Trophoblast cell (in vitro differentiated cells and primary cell): ENCODE data around the gene DMBT1.

Experiments used
- DNase-seq, 2 donors: peaks; one replicate each; pipeline ENCODE4 v3.0.0-alpha.2; 2016
- H2AFZ ChIP-seq: 2 replicates; pipeline ENCODE4 v1.6.1; 2013; ENCODE audit warnings: low read length, moderate library complexity, mild to moderate bottlenecking; ENCODE audit not compliant: insufficient read depth, poor library complexity
- H2AK5ac ChIP-seq: 2 replicates; pipeline ENCODE4 v1.6.1; 2013; ENCODE audit warnings: mild to moderate bottlenecking, low read length
- H2BK120ac ChIP-seq: 2 replicates; pipeline ENCODE4 v1.6.1; 2013; ENCODE audit warnings: low read length, mild to moderate bottlenecking, moderate library complexity; ENCODE audit not compliant: insufficient read depth, poor library complexity
- H2BK12ac ChIP-seq: 2 replicates; pipeline ENCODE4 v1.6.1; 2013; ENCODE audit warnings: mild to moderate bottlenecking, low read length, moderate library complexity
- H2BK5ac ChIP-seq: 2 replicates; pipeline ENCODE4 v1.6.1; 2013; ENCODE audit warnings: low read length, low read depth, moderate library complexity, mild to moderate bottlenecking; ENCODE audit not compliant: poor library complexity
- H3K14ac ChIP-seq: 2 replicates; pipeline ENCODE4 v1.6.1; 2013; ENCODE audit warnings: mild to moderate bottlenecking, low read length
- H3K18ac ChIP-seq: 2 replicates; pipeline ENCODE4 v1.6.1; 2013; ENCODE audit warnings: mild to moderate bottlenecking, low read length
- H3K23ac ChIP-seq: 2 replicates; pipeline ENCODE4 v1.6.1; 2013; ENCODE audit warnings: low read length
- H3K27ac ChIP-seq: 2 replicates; pipeline ENCODE4 v1.5.1; 2013; ENCODE audit warnings: low read depth, mild to moderate bottlenecking, inconsistent platforms, low read length, moderate library complexity
- H3K27me3 ChIP-seq: 2 replicates; pipeline ENCODE4 v1.6.1; 2013; ENCODE audit warnings: inconsistent platforms, mild to moderate bottlenecking, low read length, moderate library complexity; ENCODE audit not compliant: insufficient read depth
- H3K36me3 ChIP-seq, 2 experiments: 1 replicate in 1 of 2; 2 replicates in 1 of 2; pipeline ENCODE4 v1.6.1; 2013; ENCODE audit warnings: low read length in 2 of 2, mild to moderate bottlenecking in 2 of 2, moderate library complexity in 1 of 2; ENCODE audit not compliant: insufficient read depth in 2 of 2, control insufficient read depth in 1 of 2
- H3K4ac ChIP-seq: 2 replicates; pipeline ENCODE4 v1.6.1; 2013; ENCODE audit warnings: low read depth, mild to moderate bottlenecking, low read length, moderate library complexity
- H3K4me1 ChIP-seq, 2 experiments: 1 replicate in 1 of 2; 2 replicates in 1 of 2; pipeline ENCODE4 v1.6.1; 2013; ENCODE audit warnings: low read length in 2 of 2, mild to moderate bottlenecking in 2 of 2, moderate library complexity in 1 of 2; ENCODE audit not compliant: insufficient read depth in 2 of 2, control insufficient read depth in 1 of 2
- H3K4me2 ChIP-seq: 2 replicates; pipeline ENCODE4 v1.6.1; 2013; ENCODE audit warnings: inconsistent platforms, mild to moderate bottlenecking, low read length, moderate library complexity
- H3K4me3 ChIP-seq: 2 replicates; pipeline ENCODE4 v1.5.1; 2013; ENCODE audit warnings: mild to moderate bottlenecking, low read depth, low read length, inconsistent platforms
- H3K79me1 ChIP-seq: one replicate; pipeline ENCODE4 v1.6.1; 2013; ENCODE audit warnings: low read length
- H3K79me2 ChIP-seq: 2 replicates; pipeline ENCODE4 v1.6.1; 2013; ENCODE audit warnings: low read length, mild to moderate bottlenecking; ENCODE audit not compliant: control insufficient read depth, insufficient read depth, poor library complexity
- H3K9ac ChIP-seq: 2 replicates; pipeline ENCODE4 v1.6.1; 2013; ENCODE audit warnings: mild to moderate bottlenecking, low read length
- H3K9me3 ChIP-seq: 2 replicates; pipeline ENCODE4 v1.6.1; 2013; ENCODE audit warnings: low read depth, mild to moderate bottlenecking, control low read depth, inconsistent platforms, low read length; ENCODE audit not compliant: insufficient read depth
- H4K12ac ChIP-seq: 2 replicates; pipeline ENCODE4 v1.6.1; 2013; ENCODE audit warnings: low read depth, mild to moderate bottlenecking, low read length, moderate library complexity
- H4K8ac ChIP-seq: 2 replicates; pipeline ENCODE4 v1.6.1; 2013; ENCODE audit warnings: low read depth, mild to moderate bottlenecking, low read length, moderate library complexity
- H4K91ac ChIP-seq: one replicate; pipeline ENCODE4 v1.6.1; 2013; ENCODE audit warnings: low read depth, mild to moderate bottlenecking, low read length, moderate library complexity
- WGBS: extraction: QIAGEN DNeasy Blood & Tissue Kit; methylation state at CpG from one replicate; pipeline ENCODE4 v1.1.7; 2013; ENCODE audit warnings: missing lambda C conversion rate; ENCODE audit not compliant: insufficient read length, insufficient coverage; ENCODE audit errors: extremely low coverage; 5-methylcytosine and 5-hydroxymethylcytosine counted together

Gene DMBT1

DNA sequence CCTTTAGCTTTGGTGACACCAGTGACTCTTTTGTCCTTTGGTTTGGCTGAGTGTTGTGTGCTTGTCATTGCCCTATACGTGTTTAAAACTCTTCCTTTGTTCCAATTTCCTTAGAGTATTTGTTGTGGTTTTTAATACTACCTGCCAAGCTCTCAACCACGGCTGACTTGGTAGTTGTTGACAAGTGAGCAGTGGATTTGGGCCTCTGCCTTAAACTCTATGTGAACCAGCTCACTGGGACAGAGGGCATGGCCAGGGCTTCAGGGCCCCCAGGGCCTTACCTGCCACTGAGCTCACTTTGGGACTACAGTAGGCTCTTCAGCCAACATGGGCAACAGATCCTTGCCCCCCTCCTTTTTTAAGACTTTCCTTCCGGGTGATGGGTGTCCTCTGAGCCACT is 9.6 kb upstream of the DMBT1 start:
- H3K18ac ChIP-seq, result no peak overlapping the region
- H3K79me1 ChIP-seq, result no peaks in the 10 kb centered on the region
- no peaks in the 10 kb centered on the region for H3K36me3 ChIP-seq
- no peak overlapping the region for H3K9ac ChIP-seq
- H3K4ac ChIP-seq, result no peak overlapping the region
- peaks cover 0 to 2% of the 10 kb centered on the region in 2 experiments for H3K4me1 ChIP-seq
- no peak overlapping the region for H2AFZ ChIP-seq
- H4K91ac ChIP-seq, result no peak overlapping the region
- no peak overlapping the region for H3K27ac ChIP-seq
- H2BK12ac ChIP-seq, result no peak overlapping the region
- no peak overlapping the region for H4K12ac ChIP-seq
- no peak overlapping the region for H2BK5ac ChIP-seq
- DNase-seq, result no peak
- no CpG with 5 or more reads among the region's 3 CpGs for WGBS
- H2BK120ac ChIP-seq, result no peak overlapping the region
- H3K9me3 ChIP-seq, result peaks cover 5% of the 10 kb centered on the region
- H3K23ac ChIP-seq, result no peak overlapping the region
- H4K8ac ChIP-seq, result no peak overlapping the region
- H3K79me2 ChIP-seq, result no peaks in the 10 kb centered on the region
- no peaks in the 10 kb centered on the region for H3K27me3 ChIP-seq
- no peak overlapping the region for H2AK5ac ChIP-seq
- no peak overlapping the region for H3K14ac ChIP-seq
- no peak overlapping the region for H3K4me3 ChIP-seq
- no peak overlapping the region for H3K4me2 ChIP-seq

DNA sequence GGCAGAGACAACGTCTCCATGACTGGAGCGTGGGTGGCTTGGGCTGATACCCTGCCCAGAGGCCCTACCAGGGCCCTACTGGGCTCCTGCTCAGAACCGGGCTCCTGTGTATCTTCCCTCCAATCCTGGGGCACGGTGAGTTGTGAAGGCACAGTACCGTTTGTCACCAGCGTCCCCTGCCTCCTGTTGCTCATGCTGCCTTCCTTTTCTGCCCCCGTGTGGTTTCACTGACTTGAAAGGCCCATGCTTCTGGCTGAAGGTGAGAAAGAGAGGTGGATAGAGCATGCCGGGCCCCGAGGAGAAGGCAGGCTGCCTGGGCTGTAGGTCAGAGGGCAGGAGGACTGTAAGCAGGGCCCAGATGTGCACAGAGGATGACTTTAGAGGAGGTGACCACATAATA is 9.1 kb upstream of the DMBT1 start:
- no peak overlapping the region for H3K4me2 ChIP-seq
- H3K27me3 ChIP-seq, result no peaks in the 10 kb centered on the region
- DNase-seq, result no peak
- no peak overlapping the region for H3K9ac ChIP-seq
- no peak overlapping the region for H3K23ac ChIP-seq
- no peak overlapping the region for H4K12ac ChIP-seq
- H2BK12ac ChIP-seq, result no peak overlapping the region
- H2AFZ ChIP-seq, result no peak overlapping the region
- no peak overlapping the region for H2BK120ac ChIP-seq
- H2AK5ac ChIP-seq, result no peak overlapping the region
- H3K18ac ChIP-seq, result no peak overlapping the region
- H3K79me2 ChIP-seq, result no peaks in the 10 kb centered on the region
- peaks cover 8% of the 10 kb centered on the region for H3K9me3 ChIP-seq
- no peak overlapping the region for H3K4me3 ChIP-seq
- H3K4ac ChIP-seq, result no peak overlapping the region
- H4K91ac ChIP-seq, result no peak overlapping the region
- no peak overlapping the region for H4K8ac ChIP-seq
- no peak overlapping the region for H3K27ac ChIP-seq
- H3K14ac ChIP-seq, result no peak overlapping the region
- peaks cover 0 to 2% of the 10 kb centered on the region in 2 experiments for H3K4me1 ChIP-seq
- H3K36me3 ChIP-seq, result no peaks in the 10 kb centered on the region
- no peak overlapping the region for H2BK5ac ChIP-seq
- no peaks in the 10 kb centered on the region for H3K79me1 ChIP-seq
- WGBS, result no CpG with 5 or more reads among the region's 9 CpGs

DNA sequence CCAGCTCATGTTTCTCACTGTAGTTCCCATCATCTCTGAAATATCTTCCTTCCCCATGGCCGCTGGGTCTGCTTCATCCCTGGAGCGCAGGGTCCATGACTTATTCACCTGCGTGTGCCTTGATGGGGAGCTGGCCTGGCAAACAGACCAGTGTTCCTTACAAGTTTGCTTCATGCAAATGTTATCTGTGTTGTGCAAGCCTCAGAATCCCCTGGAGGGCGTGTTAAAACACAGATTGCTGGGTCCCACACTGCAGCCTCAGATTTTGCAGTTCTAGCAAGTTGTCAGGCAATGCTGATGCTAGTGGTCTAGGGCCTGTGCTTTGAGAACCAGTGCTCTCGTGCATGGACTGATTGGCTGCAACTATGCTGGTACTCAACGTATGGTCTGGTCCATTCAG is 7.2 kb upstream of the DMBT1 start:
- no CpG with 5 or more reads among the region's 6 CpGs for WGBS

DNA sequence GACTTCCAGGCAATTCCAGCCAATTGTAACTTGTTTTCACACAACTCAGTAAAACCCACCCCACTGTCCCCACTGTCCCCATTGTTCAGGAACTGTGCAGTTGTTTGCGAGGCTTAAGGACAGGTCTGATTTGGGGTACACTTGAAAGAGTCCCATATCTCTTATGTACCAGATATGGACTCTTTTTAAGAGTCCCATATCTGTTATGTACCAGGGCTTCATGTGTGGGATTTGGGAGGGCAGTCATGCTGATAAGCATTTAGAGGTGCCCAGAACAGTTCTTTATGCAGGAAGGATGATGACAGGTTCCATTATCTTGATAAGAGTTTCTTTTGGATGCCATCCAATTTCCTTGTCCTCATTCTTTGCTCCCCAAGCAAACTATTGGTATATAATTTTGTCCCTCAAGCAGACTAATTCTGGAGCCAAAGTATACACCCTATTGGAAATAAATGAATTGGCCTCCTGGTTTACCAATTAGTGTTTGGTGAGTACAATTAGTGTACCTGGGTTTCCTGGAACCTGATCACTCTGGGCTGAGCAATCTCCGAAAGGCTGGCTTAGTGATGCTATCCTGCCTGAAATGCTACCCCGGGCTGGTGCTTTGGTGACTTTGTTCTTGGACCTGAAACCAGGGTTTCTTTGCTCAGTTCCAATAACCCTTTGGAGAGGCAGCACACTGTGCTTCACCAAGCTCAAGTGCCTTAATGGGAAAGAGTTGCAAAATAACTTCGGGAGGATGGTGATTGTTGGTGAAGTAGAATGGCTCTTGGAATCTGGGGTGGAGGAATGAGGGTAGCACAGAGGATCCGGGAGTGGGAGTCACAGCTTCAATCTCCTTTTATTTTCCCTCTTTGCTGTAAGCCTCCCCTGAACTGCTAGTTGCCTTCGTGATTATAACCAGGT is 6.2 kb upstream of the DMBT1 start:
- Histone ChIP-seq H3K4me2 (no peak overlapping the region), H3K14ac (no peak overlapping the region), H4K91ac (no peak overlapping the region), H3K9ac (no peak overlapping the region), H3K4me3 (no peak overlapping the region), H2AK5ac (no peak overlapping the region), H3K79me2 (no peaks in the 10 kb centered on the region), H3K27me3 (no peaks in the 10 kb centered on the region), H2BK12ac (no peak overlapping the region), H4K8ac (no peak overlapping the region), H3K36me3 (no peaks in the 10 kb centered on the region), H4K12ac (no peak overlapping the region), H3K9me3 (peaks cover 11% of the 10 kb centered on the region), H3K4me1 (peaks cover 9 to 10% of the 10 kb centered on the region in 2 experiments), H2AFZ (no peak overlapping the region), H2BK5ac (no peak overlapping the region), H3K23ac (no peak overlapping the region), H3K18ac (no peak overlapping the region), H3K4ac (no peak overlapping the region), H3K27ac (no peak overlapping the region), H3K79me1 (no peaks in the 10 kb centered on the region), H2BK120ac (no peak overlapping the region)
- WGBS, result 100% methylated on average over 1 of the region's 6 CpGs
- no peak for DNase-seq

More for the DNA sequence above, 7.2 kb upstream of the DMBT1 start:
- no peak overlapping the region for H3K9ac ChIP-seq
- H2AFZ ChIP-seq, result no peak overlapping the region
- no peak overlapping the region for H3K4ac ChIP-seq
- no peaks in the 10 kb centered on the region for H3K79me1 ChIP-seq
- H4K91ac ChIP-seq, result no peak overlapping the region
- H3K27me3 ChIP-seq, result no peaks in the 10 kb centered on the region
- no peak overlapping the region for H3K14ac ChIP-seq
- H3K36me3 ChIP-seq, result no peaks in the 10 kb centered on the region
- H2AK5ac ChIP-seq, result no peak overlapping the region
- H3K4me3 ChIP-seq, result no peak overlapping the region
- no peak overlapping the region for H3K4me2 ChIP-seq
- H3K18ac ChIP-seq, result no peak overlapping the region
- peaks cover 11% of the 10 kb centered on the region for H3K9me3 ChIP-seq
- H3K27ac ChIP-seq, result no peak overlapping the region
- H4K12ac ChIP-seq, result no peak overlapping the region
- H3K79me2 ChIP-seq, result no peaks in the 10 kb centered on the region
- H4K8ac ChIP-seq, result no peak overlapping the region
- DNase-seq, result no peak
- no peak overlapping the region for H2BK120ac ChIP-seq
- H3K23ac ChIP-seq, result no peak overlapping the region
- H2BK5ac ChIP-seq, result no peak overlapping the region
- peaks cover 0 to 2% of the 10 kb centered on the region in 2 experiments for H3K4me1 ChIP-seq
- no peak overlapping the region for H2BK12ac ChIP-seq
